ENCODE measurements around the gene TTC21A.

Gene TTC21A

GRCh38 chr3:39173318-39174125 is 66.0 kb downstream of the TTC21A start:
- no peak for DNase-seq

DNA sequence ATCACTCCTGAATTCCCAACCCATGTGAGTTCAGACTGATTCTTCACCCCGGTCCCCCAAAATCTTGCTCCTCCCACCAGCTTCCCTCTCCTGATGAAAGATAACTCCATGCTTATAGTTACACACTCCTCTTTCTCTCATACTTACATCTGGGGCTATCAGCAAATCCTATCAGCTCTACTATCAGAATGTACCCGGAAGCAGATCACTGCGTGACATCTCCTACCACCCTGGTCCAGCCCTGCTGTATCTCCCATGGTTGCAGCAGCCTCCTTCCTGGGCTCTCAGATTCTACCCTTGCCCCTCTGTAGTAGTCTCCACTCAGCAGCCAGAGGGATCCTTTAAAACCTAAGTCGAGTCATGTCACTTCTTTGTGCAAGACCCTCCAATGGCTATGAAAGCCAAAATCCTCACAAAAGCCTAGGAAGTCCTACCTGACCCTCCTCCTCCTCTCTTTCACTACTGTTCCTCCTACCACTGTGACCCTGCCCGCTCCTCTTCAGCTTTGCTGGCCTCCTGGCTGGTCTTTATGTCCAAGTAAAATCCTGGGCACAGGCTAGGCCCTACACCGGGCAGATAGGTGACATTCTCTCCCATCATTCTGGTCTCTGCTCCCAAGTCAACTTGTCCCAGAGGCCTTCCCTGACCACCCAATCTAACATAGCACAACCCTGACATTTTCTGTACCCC is 68.7 kb downstream of the TTC21A start:
- no peak for DNase-seq

DNA sequence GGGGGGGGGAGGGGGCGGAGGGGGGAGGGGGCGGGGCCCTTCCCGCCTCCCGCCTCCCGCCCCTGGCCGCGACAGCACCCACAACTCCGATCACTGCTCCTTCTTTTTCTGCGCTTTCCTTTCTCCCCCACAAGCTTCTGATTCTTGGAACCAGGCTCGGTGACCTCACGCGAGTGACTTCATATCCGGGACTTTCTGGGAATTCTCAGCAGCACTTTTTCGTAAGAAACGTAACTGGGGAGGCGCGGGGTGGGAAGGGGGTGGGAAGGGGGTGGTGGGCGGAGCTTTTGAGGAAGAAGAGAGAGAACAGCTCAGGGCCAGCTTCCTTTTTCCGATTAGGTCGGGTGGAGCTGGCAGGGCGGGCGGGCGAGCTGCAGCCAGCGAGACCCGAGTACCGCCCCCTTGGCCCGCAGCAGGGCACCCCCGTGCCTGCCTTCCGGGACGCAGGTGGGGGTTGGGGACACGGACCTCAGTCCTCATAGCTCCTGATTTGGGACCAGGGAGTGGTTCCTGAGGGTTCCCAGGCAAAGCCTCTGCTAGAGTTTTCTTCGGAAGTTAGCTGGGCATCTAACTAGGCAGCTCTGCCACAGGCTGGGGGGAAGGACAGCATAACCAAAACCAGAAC is 70.3 kb downstream of the TTC21A start:
- DNase-seq: peak; percentile 14 to 93 (median 69)

DNA sequence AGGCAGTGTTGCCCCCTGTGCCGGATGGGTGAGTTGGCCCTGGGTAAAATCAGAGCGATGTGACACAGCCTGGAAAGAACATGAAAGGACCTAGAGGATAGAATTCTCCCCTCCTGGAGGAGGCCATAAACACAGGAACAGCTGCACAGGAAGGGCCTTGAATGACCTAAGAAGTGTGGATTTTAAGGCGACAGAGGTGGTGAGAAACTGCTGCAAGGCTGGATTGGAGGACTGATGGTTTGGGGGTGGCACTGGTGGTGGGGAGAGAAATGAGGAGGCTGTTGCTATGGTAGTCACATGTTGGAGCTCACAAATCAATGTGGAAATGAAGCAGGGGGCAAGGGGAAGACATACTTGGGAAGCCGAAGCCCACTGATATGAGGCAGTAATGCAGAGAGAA is 71.1 kb downstream of the TTC21A start:
- DNase-seq: peak in 3 of 56 donors; percentile 12 to 20 (median 13)

DNA sequence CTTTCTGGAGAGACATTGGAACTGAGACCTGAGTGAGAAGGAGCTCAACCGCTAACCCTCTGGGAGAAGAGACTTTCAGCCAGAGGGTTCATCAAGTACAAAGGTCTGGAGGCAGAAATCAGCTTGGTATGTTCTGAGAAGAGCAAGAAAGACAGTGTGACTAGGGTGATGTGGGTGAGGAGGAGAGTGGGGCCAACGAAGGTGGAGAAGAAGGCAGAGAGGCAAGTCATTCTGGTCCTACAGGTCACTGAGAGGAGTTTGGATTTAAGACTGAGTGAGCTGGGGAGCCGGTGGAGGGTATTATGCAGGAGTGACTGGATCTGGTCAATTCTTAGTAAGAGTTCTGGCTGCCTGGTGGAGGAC is 72.7 kb downstream of the TTC21A start:
- DNase-seq: no peak

GRCh38 chr3:39180546-39181346 is 73.3 kb downstream of the TTC21A start:
- DNase-seq: peak in 46 of 56 donors; percentile 11 to 84 (median 54)

DNA sequence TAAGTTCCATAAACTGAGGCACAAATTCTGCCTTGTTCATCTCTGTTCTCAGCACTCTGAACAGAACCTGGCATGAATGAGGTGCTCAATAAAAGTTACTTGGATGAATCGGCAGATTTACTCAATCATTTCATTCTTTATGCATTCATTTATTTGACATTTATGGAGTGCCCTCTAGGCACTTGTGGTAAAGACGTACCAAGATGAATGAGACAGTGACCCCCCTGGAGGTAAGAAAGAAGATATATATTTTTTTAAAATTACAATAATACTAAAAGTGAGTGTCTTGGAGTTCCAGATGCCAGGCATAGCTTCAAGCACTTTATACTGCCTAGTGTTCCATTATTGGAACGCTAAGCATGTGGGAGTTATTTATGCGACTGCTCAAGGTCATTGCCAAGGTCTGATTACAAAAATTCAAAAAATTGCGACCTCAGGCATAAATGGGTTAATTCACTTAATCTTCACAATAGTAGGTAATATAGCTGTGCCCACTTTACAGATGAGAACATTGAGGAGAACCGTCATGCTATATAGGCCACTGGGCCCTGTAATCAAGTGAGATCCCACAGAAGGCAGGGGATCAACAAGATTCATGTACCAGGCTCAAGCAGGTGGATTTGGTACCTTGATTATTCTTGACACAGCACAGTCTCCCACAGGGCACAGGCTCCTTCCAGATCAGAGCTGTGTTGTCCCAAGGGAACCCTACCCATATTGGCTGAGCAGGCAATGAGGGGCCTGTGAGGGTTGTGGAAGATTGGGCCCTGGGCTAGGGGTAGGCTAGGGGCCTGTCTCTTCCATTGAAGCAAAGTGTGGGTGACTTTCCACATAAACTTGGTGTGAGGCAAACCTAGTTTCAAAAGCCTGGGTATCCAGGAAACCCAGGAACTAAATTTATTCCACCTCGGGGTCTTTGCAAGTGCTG is 74.2 kb downstream of the TTC21A start:
- DNase-seq: no peak

DNA sequence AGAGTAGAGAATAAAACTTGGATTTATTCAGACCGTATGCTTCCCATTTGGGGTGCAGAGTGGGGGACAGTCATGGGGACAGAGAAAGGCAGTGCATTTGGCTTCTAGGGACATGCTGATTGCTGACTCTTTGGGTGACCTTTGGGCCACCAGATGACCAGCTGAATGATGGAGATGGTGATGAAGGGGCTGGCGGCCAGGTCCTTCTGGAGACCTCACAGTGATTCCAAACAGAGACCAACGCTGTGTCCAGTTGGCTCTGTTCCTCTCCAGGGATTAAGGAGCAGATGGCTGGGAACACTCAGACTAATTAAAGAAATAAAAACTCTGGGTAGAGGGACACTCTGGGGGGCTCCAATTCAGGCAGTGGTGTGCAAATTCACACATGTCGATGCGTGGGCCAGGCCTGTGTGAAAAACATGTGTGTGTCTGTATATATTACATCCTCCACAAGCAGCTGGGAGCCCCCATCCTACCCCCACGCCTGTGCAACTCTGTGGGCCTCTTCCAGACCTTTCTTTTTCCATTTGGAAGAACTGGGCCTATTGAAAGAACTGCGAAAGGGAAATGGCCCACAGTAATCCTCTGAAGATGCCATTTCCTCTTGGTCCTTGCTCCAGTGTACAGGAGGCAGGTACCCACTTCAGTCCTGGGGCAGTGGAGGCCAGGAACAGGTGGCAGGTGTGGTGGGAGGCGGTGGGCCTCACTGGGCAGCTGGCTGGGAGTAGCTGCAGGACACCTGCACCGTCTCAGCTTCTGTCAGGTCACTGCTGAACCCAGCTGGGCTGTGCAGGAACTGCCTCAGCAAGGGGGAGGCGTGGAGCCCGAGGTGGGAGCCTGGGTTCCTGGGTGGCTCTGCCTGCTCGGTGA is 76.0 kb downstream of the TTC21A start:
- peak in 3 of 56 donors; percentile 10 to 46 (median 31) for DNase-seq

DNA sequence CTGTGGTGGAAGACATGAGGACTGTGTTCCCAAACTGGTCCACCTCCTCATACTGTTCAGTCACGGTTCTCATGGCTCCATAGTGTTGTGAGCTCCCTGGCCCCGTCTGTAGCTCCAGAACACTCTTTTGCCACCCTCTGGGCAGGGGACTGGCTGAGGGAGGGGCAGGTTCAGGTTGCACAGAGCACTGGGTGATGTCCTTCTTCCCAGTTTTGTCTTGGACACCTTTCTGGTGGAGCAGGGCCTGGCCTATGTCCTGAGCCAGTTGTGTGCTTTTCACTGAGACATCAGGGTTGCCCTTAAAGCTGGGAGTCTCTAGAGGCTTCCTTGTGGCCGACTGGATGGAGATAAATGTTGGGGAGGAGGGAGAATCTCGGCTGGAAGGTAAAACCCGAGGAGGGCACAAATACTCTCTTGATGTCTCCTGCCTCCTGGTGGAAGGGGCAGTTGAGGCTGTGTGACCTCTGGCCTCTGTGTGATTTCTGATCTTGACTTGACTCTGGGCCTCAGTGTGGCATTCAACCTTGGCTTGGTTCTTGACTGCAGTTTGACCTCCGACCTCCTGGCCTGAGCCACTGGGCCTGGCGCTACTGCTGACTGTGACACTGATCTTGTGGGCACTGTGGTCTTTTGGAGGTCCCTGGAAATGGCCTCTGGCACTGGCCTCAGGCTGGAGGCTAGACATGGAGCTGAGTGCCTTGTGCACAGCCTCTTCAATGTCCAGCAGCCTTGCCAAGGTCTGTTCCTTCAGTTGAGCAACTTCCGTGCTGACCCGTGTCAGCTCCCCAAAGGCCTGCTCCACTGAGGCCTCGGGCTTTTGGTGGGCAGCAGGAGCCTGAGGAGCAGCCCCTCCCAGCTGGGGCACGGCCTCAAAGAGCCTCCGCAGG is 76.8 kb downstream of the TTC21A start:
- DNase-seq: no peak

- DNase-seq: no peak
These were observed 77.4 kb downstream of the TTC21A start for GRCh38 chr3:39184968-39185285.

GRCh38 chr3:39185326-39185958 is 78.0 kb downstream of the TTC21A start:
- no peak for DNase-seq

DNA sequence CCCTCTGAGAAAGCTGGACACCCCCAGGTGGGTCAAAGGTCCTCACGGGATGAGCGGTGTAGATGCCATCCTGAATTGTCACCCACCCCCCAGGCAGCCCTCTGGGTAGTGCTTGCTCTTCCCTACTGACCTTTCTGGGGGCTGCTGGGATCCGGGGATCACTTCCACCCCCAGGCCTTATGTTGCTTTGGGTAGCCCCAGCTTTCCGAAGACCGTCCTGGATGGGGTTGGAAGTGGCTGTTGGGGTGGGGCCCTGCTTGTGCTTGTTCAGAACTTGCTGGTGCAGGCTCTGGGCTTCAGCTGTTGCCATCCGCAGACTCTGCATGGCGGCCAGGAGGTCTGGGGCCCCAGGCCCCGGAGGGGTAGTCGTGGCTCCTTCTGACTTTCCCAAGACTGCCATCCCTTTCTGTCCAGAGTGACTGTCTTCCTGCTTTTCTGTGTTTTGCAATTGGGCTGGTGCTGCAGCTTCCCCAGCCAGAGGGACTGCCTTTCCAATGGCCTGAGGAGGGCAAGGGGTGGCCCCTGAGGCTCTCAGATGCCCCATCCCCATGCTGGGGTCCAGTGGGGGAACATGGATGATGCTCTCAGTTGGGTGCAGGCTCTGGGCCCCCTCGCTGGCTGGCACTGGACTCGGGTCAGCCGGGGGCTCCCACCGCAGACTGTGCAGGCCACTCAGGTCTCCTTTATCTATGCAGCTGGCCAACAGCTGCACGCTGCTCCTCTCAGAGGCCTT is 78.6 kb downstream of the TTC21A start:
- DNase-seq: no peak

DNA sequence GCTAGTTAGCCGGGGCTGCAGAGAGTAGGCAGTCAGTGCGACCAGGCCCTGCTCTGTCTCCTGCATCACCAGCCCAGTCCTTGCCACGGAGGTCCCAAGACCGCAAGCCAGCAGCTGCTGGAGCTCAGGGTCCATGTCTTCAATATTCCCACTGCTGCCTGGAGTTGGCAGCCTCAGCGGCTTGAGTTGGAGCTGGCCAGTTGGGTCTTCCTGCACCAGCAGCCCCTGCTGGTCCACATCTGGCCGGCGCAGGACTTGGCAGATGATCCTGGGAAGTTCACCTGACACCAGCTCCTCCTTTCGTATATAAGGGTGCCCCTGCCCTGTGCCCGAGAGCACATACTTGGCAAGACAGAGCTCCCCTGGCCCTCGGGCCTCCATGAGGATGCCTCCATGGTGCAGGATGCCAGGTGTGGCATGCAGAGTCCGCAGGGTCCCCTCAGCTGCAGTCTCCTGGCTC is 79.2 kb downstream of the TTC21A start:
- DNase-seq: no peak

GRCh38 chr3:39187372-39188155 is 80.1 kb downstream of the TTC21A start:
- DNase-seq: no peak

Data from nucleus accumbens (tissue), 56 donors.